Mesendoderm (in vitro differentiated cells): ENCODE results near the gene SV2C.

Experiments used
- DNase-seq: peaks from one replicate; pipeline ENCODE4 v3.0.0; 2013
- H2AK5ac ChIP-seq: 2 replicates; pipeline ENCODE4 v1.6.1; 2013; ENCODE audit warnings: low read length, inconsistent platforms
- H2BK120ac ChIP-seq: 2 replicates; pipeline ENCODE4 v1.6.1; 2013; ENCODE audit warnings: low read depth, mild to moderate bottlenecking, low read length, moderate library complexity, mixed read lengths
- H2BK15ac ChIP-seq: replicated peaks from 2 replicates; pipeline ENCODE4 v1.6.1; 2013; ENCODE audit warnings: low read depth, mild to moderate bottlenecking, moderate library complexity
- H2BK5ac ChIP-seq: 2 replicates; pipeline ENCODE4 v1.6.1; 2013; ENCODE audit warnings: low read length, inconsistent platforms
- H3K18ac ChIP-seq: 2 replicates; pipeline ENCODE4 v1.6.1; 2013; ENCODE audit warnings: mild to moderate bottlenecking, low read length, mixed read lengths
- H3K23ac ChIP-seq: one replicate; pipeline ENCODE4 v1.6.1; 2013; ENCODE audit warnings: low read length
- H3K27ac ChIP-seq: 2 replicates; pipeline ENCODE4 v1.5.1; 2013; ENCODE audit warnings: low read depth, mild to moderate bottlenecking, inconsistent platforms, low read length, moderate library complexity
- H3K27me3 ChIP-seq: 2 replicates; pipeline ENCODE4 v1.6.1; 2013; ENCODE audit warnings: low read length, control low read depth, mild to moderate bottlenecking, inconsistent platforms; ENCODE audit not compliant: insufficient read depth, poor library complexity
- H3K36me3 ChIP-seq: 2 replicates; pipeline ENCODE4 v1.6.1; 2013; ENCODE audit warnings: low read length, inconsistent platforms; ENCODE audit not compliant: control insufficient read depth, insufficient read depth
- H3K4ac ChIP-seq: one replicate; pipeline ENCODE4 v1.6.1; 2013; ENCODE audit warnings: low read depth, mild to moderate bottlenecking, low read length, moderate library complexity
- H3K4me1 ChIP-seq: 2 replicates; pipeline ENCODE4 v1.6.1; 2013; ENCODE audit warnings: low read depth, low read length, inconsistent platforms; ENCODE audit not compliant: control insufficient read depth
- H3K4me2 ChIP-seq: 2 replicates; pipeline ENCODE4 v1.6.1; 2013; ENCODE audit warnings: low read length
- H3K4me3 ChIP-seq: 2 replicates; pipeline ENCODE4 v1.5.1; 2013; ENCODE audit warnings: mild to moderate bottlenecking, low read length
- H3K56ac ChIP-seq: one replicate; pipeline ENCODE4 v1.6.1; 2013; ENCODE audit warnings: low read length
- H3K79me1 ChIP-seq: 2 replicates; pipeline ENCODE4 v1.6.1; 2013; ENCODE audit warnings: low read length, inconsistent platforms
- H3K79me2 ChIP-seq: 2 replicates; pipeline ENCODE4 v1.6.1; 2013; ENCODE audit warnings: mild to moderate bottlenecking, low read length; ENCODE audit not compliant: control insufficient read depth, insufficient read depth
- H3K9ac ChIP-seq: 2 replicates; pipeline ENCODE4 v1.6.1; 2013; ENCODE audit warnings: low read length, inconsistent platforms
- H4K5ac ChIP-seq: one replicate; pipeline ENCODE4 v1.6.1; 2013; ENCODE audit warnings: low read length
- H4K8ac ChIP-seq: one replicate; pipeline ENCODE4 v1.6.1; 2013; ENCODE audit warnings: low read depth, mild to moderate bottlenecking, control low read depth, low read length, moderate library complexity
- WGBS: extraction: QIAGEN DNeasy Blood & Tissue Kit; methylation state at CpG from one replicate; pipeline ENCODE4 v1.1.7; 2013; ENCODE audit warnings: low lambda C conversion rate, missing lambda C conversion rate; ENCODE audit not compliant: insufficient coverage; ENCODE audit errors: extremely low coverage; 5-methylcytosine and 5-hydroxymethylcytosine counted together

SV2C gene

GRCh38 chr5:76145945-76146344, 62.8 kb downstream of the SV2C start:
- peak; percentile 78 for DNase-seq
- Histone ChIP-seq H2BK5ac (no peak overlapping the region), H2BK15ac (no peak overlapping the region), H3K79me2 (no peaks in the 10 kb centered on the region), H3K4me3 (no peak overlapping the region), H3K79me1 (no peaks in the 10 kb centered on the region), H3K4ac (no peak overlapping the region), H4K8ac (no peak overlapping the region), H3K56ac (no peak overlapping the region), H3K27ac (no peak overlapping the region), H3K9ac (no peak overlapping the region), H3K36me3 (no peaks in the 10 kb centered on the region), H3K23ac (no peak overlapping the region), H3K27me3 (no peaks in the 10 kb centered on the region), H3K4me1 (no peaks in the 10 kb centered on the region), H4K5ac (no peak overlapping the region), H3K18ac (no peak overlapping the region), H3K4me2 (no peak overlapping the region), H2BK120ac (no peak overlapping the region), H2AK5ac (no peak overlapping the region)
- WGBS: no CpG with 5 or more reads among the region's 5 CpGs

GRCh38 chr5:76149636-76150035, 66.5 kb downstream of the SV2C start:
- Histone ChIP-seq H3K27ac (no peak overlapping the region), H3K23ac (no peak overlapping the region), H2AK5ac (no peak overlapping the region), H2BK120ac (no peak overlapping the region), H3K9ac (no peak overlapping the region), H2BK5ac (no peak overlapping the region), H2BK15ac (no peak overlapping the region), H3K4me2 (no peak overlapping the region), H3K4me1 (no peaks in the 10 kb centered on the region), H3K18ac (no peak overlapping the region), H4K8ac (no peak overlapping the region), H3K79me2 (no peaks in the 10 kb centered on the region), H3K27me3 (no peaks in the 10 kb centered on the region), H3K36me3 (no peaks in the 10 kb centered on the region), H3K4me3 (no peak overlapping the region), H4K5ac (no peak overlapping the region), H3K4ac (no peak overlapping the region), H3K79me1 (no peaks in the 10 kb centered on the region), H3K56ac (no peak overlapping the region)
- no CpG with 5 or more reads among the region's 1 CpG for WGBS
- no peak for DNase-seq

GRCh38 chr5:76152161-76152560, 69.0 kb downstream of the SV2C start:
- Histone ChIP-seq H4K5ac (no peak overlapping the region), H3K27me3 (no peaks in the 10 kb centered on the region), H3K23ac (no peak overlapping the region), H3K4me2 (no peak overlapping the region), H3K4me3 (no peak overlapping the region), H3K79me2 (no peaks in the 10 kb centered on the region), H3K79me1 (no peaks in the 10 kb centered on the region), H3K18ac (no peak overlapping the region), H3K36me3 (no peaks in the 10 kb centered on the region), H3K4ac (no peak overlapping the region), H2BK120ac (no peak overlapping the region), H3K27ac (no peak overlapping the region), H3K9ac (no peak overlapping the region), H3K4me1 (no peaks in the 10 kb centered on the region), H2BK5ac (no peak overlapping the region), H4K8ac (no peak overlapping the region), H2BK15ac (no peak overlapping the region), H3K56ac (no peak overlapping the region), H2AK5ac (no peak overlapping the region)
- no CpG with 5 or more reads among the region's 3 CpGs for WGBS
- no peak for DNase-seq

GRCh38 chr5:76152700-76153099, 69.5 kb downstream of the SV2C start:
- no peaks in the 10 kb centered on the region for H3K4me1 ChIP-seq
- no peak for DNase-seq
- no peaks in the 10 kb centered on the region for H3K27me3 ChIP-seq
- no peak overlapping the region for H3K27ac ChIP-seq
- H3K9ac ChIP-seq: no peak overlapping the region
- no peak overlapping the region for H3K4me3 ChIP-seq
- no peak overlapping the region for H4K8ac ChIP-seq
- H2BK120ac ChIP-seq: no peak overlapping the region
- no peaks in the 10 kb centered on the region for H3K36me3 ChIP-seq
- no peak overlapping the region for H3K18ac ChIP-seq
- no peak overlapping the region for H3K23ac ChIP-seq
- H3K79me2 ChIP-seq: no peaks in the 10 kb centered on the region
- H2BK15ac ChIP-seq: no peak overlapping the region
- H3K4me2 ChIP-seq: no peak overlapping the region
- no peak overlapping the region for H4K5ac ChIP-seq
- no peak overlapping the region for H2BK5ac ChIP-seq
- no peak overlapping the region for H3K56ac ChIP-seq
- WGBS: no CpG with 5 or more reads among the region's 1 CpG
- no peak overlapping the region for H3K4ac ChIP-seq
- no peak overlapping the region for H2AK5ac ChIP-seq
- no peaks in the 10 kb centered on the region for H3K79me1 ChIP-seq

- no peak overlapping the region for H4K5ac ChIP-seq
- no peaks in the 10 kb centered on the region for H3K79me1 ChIP-seq
- no peaks in the 10 kb centered on the region for H3K4me1 ChIP-seq
- no peak overlapping the region for H3K4me2 ChIP-seq
- no peak overlapping the region for H2BK15ac ChIP-seq
- H4K8ac ChIP-seq: no peak overlapping the region
- H3K79me2 ChIP-seq: no peaks in the 10 kb centered on the region
- H3K36me3 ChIP-seq: no peaks in the 10 kb centered on the region
- no peak overlapping the region for H3K23ac ChIP-seq
- no peak overlapping the region for H3K9ac ChIP-seq
- H3K18ac ChIP-seq: no peak overlapping the region
- no peak overlapping the region for H2BK120ac ChIP-seq
- H3K56ac ChIP-seq: no peak overlapping the region
- H3K27me3 ChIP-seq: no peaks in the 10 kb centered on the region
- no peak for DNase-seq
- no CpG with 5 or more reads among the region's 2 CpGs for WGBS
- H2BK5ac ChIP-seq: no peak overlapping the region
- H3K27ac ChIP-seq: no peak overlapping the region
- no peak overlapping the region for H2AK5ac ChIP-seq
- no peak overlapping the region for H3K4ac ChIP-seq
- no peak overlapping the region for H3K4me3 ChIP-seq
Measured at GRCh38 chr5:76153271-76153670, 70.1 kb downstream of the SV2C start.

GRCh38 chr5:76154009-76154690, 71.0 kb downstream of the SV2C start:
- Histone ChIP-seq H3K4me1 (no peaks in the 10 kb centered on the region), H2AK5ac (no peak overlapping the region), H3K79me1 (no peaks in the 10 kb centered on the region), H3K4me2 (no peak overlapping the region), H3K79me2 (no peaks in the 10 kb centered on the region), H3K9ac (no peak overlapping the region), H4K5ac (no peak overlapping the region), H2BK120ac (no peak overlapping the region), H3K4me3 (no peak overlapping the region), H2BK15ac (no peak overlapping the region), H3K27ac (no peak overlapping the region), H3K27me3 (no peaks in the 10 kb centered on the region), H2BK5ac (no peak overlapping the region), H4K8ac (no peak overlapping the region), H3K36me3 (no peaks in the 10 kb centered on the region), H3K56ac (no peak overlapping the region), H3K4ac (no peak overlapping the region), H3K18ac (no peak overlapping the region), H3K23ac (no peak overlapping the region)
- no CpG with 5 or more reads among the region's 3 CpGs for WGBS
- peak; percentile 12 for DNase-seq
